KBM-7 (cell line): ENCODE results near the gene SYDE2.
"Not testable (repeated sequence)": the region's sequence is repeated elsewhere in the genome, so short reads cannot be mapped to it uniquely, and the experiment has no call there.

Experiments
- DNase-seq: peaks from one replicate; pipeline ENCODE4 v3.0.0-alpha.2; 2015
- in situ Hi-C: fragments of 300-500 bp; cut with MboI; formaldehyde crosslinking; loops from 2 replicates; pipeline ENCODE4 v1.14.3; 2020; ENCODE audit warnings: low sequenced_read_pairs, low pct_unique_long_range_greater_than_20kb, mixed read lengths

SYDE2 gene, protein sequence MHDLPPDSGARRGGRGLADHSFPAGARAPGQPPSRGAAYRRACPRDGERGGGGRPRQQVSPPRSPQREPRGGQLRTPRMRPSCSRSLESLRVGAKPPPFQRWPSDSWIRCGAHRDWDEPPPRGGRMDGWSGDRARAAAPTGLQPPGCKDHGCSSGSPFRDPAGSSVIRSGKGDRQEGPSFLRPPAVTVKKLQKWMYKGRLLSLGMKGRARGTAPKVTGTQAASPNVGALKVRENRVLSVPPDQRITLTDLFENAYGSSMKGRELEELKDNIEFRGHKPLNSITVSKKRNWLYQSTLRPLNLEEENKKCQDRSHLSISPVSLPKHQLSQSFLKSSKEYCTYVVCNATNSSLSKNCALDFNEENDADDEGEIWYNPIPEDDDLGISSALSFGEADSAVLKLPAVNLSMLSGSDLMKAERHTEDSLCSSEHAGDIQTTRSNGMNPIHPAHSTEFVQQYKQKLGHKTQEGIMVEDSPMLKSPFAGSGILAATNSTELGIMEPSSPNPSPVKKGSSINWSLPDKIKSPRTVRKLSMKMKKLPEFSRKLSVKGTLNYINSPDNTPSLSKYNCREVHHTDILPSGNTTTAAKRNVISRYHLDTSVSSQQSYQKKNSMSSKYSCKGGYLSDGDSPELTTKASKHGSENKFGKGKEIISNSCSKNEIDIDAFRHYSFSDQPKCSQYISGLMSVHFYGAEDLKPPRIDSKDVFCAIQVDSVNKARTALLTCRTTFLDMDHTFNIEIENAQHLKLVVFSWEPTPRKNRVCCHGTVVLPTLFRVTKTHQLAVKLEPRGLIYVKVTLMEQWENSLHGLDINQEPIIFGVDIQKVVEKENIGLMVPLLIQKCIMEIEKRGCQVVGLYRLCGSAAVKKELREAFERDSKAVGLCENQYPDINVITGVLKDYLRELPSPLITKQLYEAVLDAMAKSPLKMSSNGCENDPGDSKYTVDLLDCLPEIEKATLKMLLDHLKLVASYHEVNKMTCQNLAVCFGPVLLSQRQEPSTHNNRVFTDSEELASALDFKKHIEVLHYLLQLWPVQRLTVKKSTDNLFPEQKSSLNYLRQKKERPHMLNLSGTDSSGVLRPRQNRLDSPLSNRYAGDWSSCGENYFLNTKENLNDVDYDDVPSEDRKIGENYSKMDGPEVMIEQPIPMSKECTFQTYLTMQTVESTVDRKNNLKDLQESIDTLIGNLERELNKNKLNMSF

GRCh38 chr1:85200463-85201339, at the start of gene SYDE2:
Gene SYDE2, minus strand, starts transcription at chr1:85201016. Its CDS starts 20 bp downstream, at chr1:85200996.
- DNase-seq = peak; percentile 91
- in situ Hi-C loops = no loop called here

GRCh38 chr1:85249042-85249441, 48.2 kb upstream of the SYDE2 start:
- in situ Hi-C loops, DNase-seq: not testable (repeated sequence)

DNA sequence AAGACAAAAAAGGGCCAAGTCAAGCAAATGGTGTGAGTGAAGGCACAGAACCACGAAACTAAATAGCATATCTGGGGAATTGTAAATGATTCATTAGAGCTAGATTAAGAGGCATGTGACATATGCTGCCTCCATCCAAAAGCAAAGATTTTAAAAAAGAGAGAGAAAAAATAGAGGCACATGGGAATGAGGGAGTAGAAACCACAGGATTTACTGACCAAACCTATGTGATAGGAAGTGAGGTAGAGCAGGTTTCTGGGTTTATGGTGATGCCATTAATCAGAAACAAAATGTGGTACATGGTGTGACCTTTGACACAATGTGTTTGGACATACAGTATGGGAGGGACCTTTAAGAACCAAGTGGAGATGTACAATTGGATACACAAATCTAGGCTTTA, 45.1 kb upstream of the SYDE2 start:
- DNase-seq = no peak
- in situ Hi-C loops = no loop called here

- DNase-seq = no peak
- in situ Hi-C loops = no loop called here
Measured at GRCh38 chr1:85245456-85245855, 44.6 kb upstream of the SYDE2 start.

DNA sequence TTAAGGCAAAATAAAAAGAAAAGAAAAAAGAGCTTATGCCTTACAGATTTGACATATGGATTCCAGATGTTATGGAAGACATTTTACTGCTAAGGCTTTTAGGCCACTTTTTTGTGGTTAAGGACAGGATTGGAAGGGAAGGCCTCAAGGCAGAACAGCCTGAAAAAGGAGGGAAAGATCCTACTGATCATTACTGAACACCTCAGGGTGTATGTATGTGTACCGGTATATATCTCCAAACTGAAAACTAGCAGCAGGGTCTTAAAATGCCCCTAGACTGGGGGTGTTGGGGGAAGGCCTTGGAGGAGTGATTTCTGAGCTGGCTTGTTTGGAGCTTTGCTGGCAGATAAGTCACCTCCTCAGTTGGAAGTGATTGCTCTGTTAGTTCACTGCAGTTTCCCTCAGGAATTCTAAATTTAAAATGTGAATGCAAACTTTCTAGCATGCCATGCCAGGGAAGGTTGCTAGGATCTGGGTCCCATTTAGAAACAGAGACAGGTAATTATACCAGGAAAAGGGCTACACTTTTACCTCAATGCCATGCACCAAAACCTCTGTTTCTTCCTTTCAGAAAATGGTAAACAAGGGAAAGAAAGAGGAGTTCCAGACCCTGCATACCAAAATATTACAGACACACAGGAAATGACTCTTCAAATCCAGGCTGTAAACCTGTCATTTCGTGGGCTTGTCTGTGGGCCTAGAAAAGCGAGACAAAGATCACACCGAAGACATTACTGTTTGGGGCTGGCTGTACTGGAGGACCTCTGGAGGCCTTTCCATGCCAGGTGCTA, 43.6 kb upstream of the SYDE2 start:
- peak; percentile 78 for DNase-seq
- in situ Hi-C loops = no loop called here

DNA sequence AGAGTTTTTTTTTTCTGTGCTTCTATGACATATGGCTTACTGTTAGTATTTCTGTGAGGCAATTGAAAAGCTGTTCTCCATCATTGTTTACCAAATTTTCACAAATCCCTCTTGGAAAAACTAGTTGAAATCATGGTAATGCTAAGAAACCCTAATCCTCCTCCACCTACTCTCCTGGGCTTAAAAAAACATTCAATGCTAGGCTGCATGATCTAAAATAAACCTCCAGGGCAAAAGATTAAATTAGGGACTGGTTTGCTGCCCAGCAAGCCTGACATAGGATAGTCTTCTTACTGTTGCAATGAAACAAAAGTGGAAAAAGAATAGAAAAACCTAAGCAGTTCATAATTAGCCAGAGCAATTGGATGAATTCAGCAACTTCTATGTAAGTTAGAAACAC, 42.6 kb upstream of the SYDE2 start:
- in situ Hi-C loops = no loop called here

GRCh38 chr1:85240643-85241042, 39.8 kb upstream of the SYDE2 start:
- DNase-seq = peak; percentile 34
- in situ Hi-C loops = no loop called here

More for the DNA sequence above, 42.6 kb upstream of the SYDE2 start:
- DNase-seq = no peak

- no peak for DNase-seq
- in situ Hi-C loops = no loop called here
Measured at GRCh38 chr1:85240174-85240601, 39.4 kb upstream of the SYDE2 start.

- no peak for DNase-seq
- in situ Hi-C loops = no loop called here
Measured at GRCh38 chr1:85237613-85238012, 36.8 kb upstream of the SYDE2 start.

DNA sequence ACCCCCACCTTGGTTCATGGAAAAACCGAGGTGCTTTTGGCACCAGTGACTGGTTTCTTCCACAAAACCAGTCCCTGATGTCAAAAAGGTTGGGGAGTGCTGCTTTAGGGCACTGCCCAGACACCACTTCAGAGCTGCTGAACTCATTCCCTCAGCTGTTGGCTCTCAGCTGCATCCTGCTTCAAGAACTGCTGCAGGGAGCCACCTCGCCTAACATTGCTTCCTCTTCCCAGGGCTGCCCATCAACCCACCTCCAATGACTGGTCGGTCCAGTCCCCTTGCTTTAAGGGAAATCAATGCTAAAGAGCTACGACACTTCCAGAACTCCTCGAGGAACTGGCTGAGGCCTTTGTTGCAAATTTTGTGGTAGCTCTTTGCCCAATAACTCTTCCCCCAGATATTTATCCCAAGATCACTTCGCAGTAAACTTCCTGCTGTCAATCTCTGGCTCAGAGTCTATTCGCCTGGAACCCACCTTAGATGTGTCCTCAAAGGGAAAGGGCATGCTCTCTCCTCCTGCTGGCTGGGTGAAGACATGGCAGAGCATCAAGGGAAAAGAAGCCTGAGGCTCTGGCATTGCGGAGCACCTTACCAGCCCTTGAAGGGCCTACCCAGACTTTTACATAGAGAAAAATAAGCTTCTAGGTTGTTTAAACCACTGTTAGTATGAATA, 29.6 kb upstream of the SYDE2 start:
- in situ Hi-C loops = no loop called here
- peak; percentile 52 for DNase-seq

DNA sequence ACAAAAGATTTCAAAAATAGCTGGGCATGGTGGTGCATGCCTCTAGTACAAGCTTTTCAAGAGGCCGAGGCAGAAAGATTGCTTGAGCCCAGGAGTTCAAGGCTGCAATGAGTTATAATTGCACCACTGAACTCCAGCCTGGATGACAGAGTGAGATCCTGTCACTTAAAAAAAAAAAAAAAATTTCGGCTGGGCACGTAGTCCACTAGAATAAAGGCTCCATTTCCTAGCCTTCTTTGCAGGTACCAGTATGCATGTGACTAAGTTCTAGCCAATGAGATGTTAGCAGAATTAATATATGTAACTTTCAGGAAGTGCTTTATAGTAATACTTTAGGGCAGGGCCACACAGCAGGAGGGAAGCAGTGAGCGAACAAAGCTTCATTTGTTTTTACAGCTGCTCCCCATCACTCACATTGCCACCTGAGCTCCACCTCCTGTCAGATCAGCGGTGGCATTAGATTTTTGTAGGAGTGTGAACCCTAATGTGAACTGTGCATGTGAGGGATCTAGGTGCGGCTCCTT, 28.8 kb upstream of the SYDE2 start:
- in situ Hi-C loops = no loop called here
- DNase-seq = no peak

DNA sequence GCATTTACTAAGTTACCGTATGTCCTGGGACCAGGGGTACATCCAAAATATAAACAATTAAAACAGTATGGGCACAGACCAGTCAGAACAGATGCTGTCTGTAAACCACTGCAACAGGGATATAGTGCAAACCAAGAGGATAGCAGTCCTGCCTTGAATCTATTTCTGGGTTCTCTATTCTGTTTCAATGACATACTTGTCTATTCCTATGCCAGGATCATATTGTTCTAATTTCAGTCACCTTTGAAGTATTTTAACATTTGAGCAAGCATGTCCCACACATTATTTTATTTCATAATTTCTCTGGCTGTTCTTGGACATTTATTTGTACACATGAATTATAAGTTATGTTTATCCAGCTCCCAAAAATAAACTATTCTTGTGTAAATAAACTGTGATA, 28.2 kb upstream of the SYDE2 start:
- in situ Hi-C loops = no loop called here
- DNase-seq = no peak

- in situ Hi-C loops = no loop called here
Measured at GRCh38 chr1:85225624-85226380, 25.0 kb upstream of the SYDE2 start.

DNA sequence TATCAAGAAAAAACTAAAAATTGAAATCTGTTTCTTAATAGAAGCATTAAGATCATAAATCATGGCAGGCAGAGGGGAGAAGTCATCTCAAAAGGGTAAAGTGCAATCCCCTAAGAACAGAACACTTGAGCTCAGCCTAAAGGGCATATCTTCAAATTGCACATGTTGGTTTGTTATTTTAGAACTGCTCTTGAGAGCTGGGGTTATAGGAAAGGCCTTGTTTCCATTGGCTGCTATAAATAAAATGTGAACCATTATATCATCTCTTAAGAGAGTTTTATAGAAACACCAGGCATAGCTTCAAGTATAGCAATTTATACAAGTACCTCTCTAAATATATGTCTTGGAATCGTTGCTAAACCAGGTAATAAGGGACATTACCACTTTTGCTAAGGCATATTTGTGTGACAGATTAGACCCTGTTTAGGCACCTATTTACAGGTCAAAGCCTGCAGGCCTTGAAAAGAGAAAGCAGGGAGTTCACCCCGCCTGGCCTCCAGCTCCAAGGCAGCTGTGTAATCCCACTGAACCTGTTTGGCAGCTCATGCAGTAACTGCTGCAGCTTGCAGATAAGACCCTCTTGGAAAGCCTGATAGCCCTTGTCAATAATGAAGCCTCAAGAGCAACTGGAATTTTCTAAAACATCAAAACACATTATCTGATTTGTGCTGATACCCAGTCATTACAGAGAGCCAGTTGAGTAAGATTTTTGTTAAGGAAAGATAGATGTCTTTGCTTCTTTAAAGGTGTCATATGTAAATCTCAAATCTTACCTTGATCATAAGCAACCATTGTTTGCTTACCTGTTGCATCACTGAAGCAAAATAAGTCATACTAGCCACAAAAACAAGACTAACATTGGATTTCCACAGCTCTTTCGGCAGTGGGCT, 24.2 kb upstream of the SYDE2 start:
- DNase-seq = no peak
- in situ Hi-C loops = no loop called here

More at GRCh38 chr1:85225624-85226380, 25.0 kb upstream of the SYDE2 start:
- DNase-seq = no peak

GRCh38 chr1:85224295-85224694, 23.5 kb upstream of the SYDE2 start:
- DNase-seq = no peak
- in situ Hi-C loops = no loop called here

DNA sequence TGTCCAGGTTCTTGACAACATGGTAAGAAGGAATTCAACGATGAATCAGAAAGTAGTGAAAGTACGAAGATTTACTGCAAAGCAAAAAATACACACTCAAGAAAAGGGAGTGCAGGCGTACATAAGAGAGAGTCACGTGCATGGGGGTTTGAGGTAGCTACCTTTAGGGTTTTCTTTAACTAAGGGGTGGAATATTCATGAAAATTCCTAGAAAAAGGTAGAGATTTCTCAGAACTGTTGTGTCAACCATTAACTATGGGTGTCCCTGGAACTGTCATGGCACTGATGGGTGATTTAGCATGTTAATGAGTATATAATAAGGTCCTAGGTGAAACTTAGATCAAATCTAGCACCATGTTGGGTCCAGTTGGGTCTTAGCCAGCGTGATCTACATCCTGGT, 22.5 kb upstream of the SYDE2 start:
- no peak for DNase-seq
- in situ Hi-C loops = no loop called here
